SK-N-MC (cell line): ENCODE measurements around the gene GIT1.

Experiments used
- DNase-seq: peaks from one replicate; pipeline ENCODE4 v3.0.0-alpha.2; 2011; ENCODE audit warnings: low read depth, low spot score
- H3K27ac ChIP-seq: fragments of 200-600 bp; sonication (generic); 2 replicates; pipeline ENCODE4 v1.5.1; 2016; ENCODE audit warnings: mixed run types
- H3K36me3 ChIP-seq: fragments of 200-600 bp; sonication (generic); 2 replicates; pipeline ENCODE4 v1.6.1; 2017; ENCODE audit warnings: antibody characterized with exemption, low read length, mixed read lengths; ENCODE audit not compliant: insufficient read depth
- H3K4me3 ChIP-seq: fragments of 200-600 bp; sonication (generic); 2 replicates; pipeline ENCODE4 v1.5.1; 2016
- H3K9ac ChIP-seq: fragments of 200-600 bp; sonication (generic); 2 replicates; pipeline ENCODE4 v1.8.0; 2017; ENCODE audit warnings: mixed run types, mixed read lengths; ENCODE audit not compliant: insufficient read length
- H3K9me3 ChIP-seq: fragments of 200-600 bp; sonication (generic); 2 replicates; pipeline ENCODE4 v1.6.1; 2017; ENCODE audit warnings: low read depth, mild to moderate bottlenecking, antibody characterized with exemption, low read length, moderate library complexity, mixed read lengths
- EZH2 ChIP-seq: fragments of 200-600 bp; sonication (generic); IDR thresholded peaks from one replicate; pipeline ENCODE4 v1.6.1; 2017; ENCODE audit warnings: antibody characterized with exemption
- FOXP2 ChIP-seq: optimal IDR thresholded peaks from 2 replicates; pipeline ENCODE3; 2011; ENCODE audit warnings: mild to moderate bottlenecking, moderate library complexity; ENCODE audit not compliant: insufficient read depth; ENCODE audit errors: extremely low read length, control extremely low read depth
- POLR2AphosphoS5 ChIP-seq: IDR thresholded peaks from 2 replicates; pipeline ENCODE4 v1.6.1; 2012; ENCODE audit warnings: mild to moderate bottlenecking, low read depth, low read length, borderline replicate concordance

GIT1 gene

DNA sequence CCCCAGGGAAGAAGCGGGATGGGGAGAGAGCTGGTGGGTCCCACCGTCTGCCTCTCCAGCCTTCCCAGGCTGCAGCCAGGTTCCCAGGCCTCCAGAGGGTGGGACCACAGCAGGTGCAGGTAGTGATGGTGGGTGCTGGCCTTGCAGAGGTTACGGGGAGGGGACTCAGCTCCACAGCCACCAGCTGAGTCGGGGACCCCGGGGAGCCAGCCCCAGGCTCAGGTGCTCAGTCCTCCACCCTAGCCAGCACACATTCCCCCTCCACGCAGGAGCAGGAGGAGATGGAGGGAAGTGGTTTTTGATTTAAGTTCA is 15.9 kb downstream of the GIT1 start:
- no peak for TF ChIP-seq POLR2AphosphoS5
- no peak for TF ChIP-seq EZH2
- no peak for TF ChIP-seq FOXP2
- DNase-seq = no peak
- no peak overlapping the region for H3K9ac ChIP-seq
- H3K9me3 ChIP-seq = no peaks in the 10 kb centered on the region
- peaks cover 7% of the 10 kb centered on the region; the same call in 1 of the 2 replicates for H3K36me3 ChIP-seq
- no peak overlapping the region for H3K4me3 ChIP-seq
- H3K27ac ChIP-seq = no peak overlapping the region

- Histone ChIP-seq H3K9ac (no peak overlapping the region), H3K9me3 (no peaks in the 10 kb centered on the region), H3K27ac (no peak overlapping the region), H3K36me3 (peaks cover 7% of the 10 kb centered on the region; the same call in 1 of the 2 replicates), H3K4me3 (no peak overlapping the region)
- DNase-seq = no peak
- TF ChIP-seq EZH2 (no peak), POLR2AphosphoS5 (no peak), FOXP2 (no peak)
These were observed 16.5 kb downstream of the GIT1 start for GRCh38 chr17:29572691-29573557.

- Histone ChIP-seq H3K9me3 (no peaks in the 10 kb centered on the region), H3K27ac (no peak overlapping the region), H3K4me3 (no peak overlapping the region), H3K9ac (no peak overlapping the region), H3K36me3 (peaks cover 7% of the 10 kb centered on the region; the same call in 1 of the 2 replicates)
- TF ChIP-seq POLR2AphosphoS5 (no peak), FOXP2 (no peak), EZH2 (no peak)
- DNase-seq = no peak
These were observed 17.4 kb downstream of the GIT1 start for GRCh38 chr17:29571883-29572681.

DNA sequence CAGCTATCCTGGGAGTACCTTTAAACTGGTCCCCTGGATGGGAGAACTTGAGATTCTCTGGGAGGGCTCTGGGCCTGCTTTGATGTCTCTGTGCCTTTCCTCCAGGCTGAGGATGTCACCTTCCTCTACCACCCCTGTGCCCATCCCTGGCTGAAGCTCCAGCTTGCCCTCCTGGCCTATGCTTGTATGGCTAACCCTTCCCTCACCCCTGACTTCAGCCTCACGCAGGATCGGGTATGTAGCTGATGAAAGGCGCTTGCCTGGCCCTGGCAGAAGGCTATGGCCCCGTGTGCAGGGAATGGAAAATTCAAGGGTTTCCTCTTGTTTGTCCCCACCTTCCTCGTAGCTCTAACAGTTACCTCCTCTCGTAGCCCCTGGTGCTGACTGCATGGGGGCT is 18.0 kb downstream of the GIT1 start:
- Histone ChIP-seq H3K9ac (no peak overlapping the region), H3K36me3 (peaks cover 7% of the 10 kb centered on the region; the same call in 1 of the 2 replicates)
- DNase-seq = no peak

GRCh38 chr17:29570521-29570920 is 18.9 kb downstream of the GIT1 start:
- H3K27ac ChIP-seq = no peak overlapping the region
- no peak overlapping the region for H3K9ac ChIP-seq
- no peaks in the 10 kb centered on the region for H3K9me3 ChIP-seq
- no peak for TF ChIP-seq EZH2
- no peak for TF ChIP-seq FOXP2
- TF ChIP-seq POLR2AphosphoS5 = no peak
- H3K36me3 ChIP-seq = no peaks in the 10 kb centered on the region; the same call in 1 of the 2 replicates
- no peak for DNase-seq
- no peak overlapping the region for H3K4me3 ChIP-seq

More for the DNA sequence above, 18.0 kb downstream of the GIT1 start:
- Histone ChIP-seq H3K9me3 (no peaks in the 10 kb centered on the region), H3K4me3 (no peak overlapping the region), H3K27ac (no peak overlapping the region)
- no peak for TF ChIP-seq POLR2AphosphoS5

DNA sequence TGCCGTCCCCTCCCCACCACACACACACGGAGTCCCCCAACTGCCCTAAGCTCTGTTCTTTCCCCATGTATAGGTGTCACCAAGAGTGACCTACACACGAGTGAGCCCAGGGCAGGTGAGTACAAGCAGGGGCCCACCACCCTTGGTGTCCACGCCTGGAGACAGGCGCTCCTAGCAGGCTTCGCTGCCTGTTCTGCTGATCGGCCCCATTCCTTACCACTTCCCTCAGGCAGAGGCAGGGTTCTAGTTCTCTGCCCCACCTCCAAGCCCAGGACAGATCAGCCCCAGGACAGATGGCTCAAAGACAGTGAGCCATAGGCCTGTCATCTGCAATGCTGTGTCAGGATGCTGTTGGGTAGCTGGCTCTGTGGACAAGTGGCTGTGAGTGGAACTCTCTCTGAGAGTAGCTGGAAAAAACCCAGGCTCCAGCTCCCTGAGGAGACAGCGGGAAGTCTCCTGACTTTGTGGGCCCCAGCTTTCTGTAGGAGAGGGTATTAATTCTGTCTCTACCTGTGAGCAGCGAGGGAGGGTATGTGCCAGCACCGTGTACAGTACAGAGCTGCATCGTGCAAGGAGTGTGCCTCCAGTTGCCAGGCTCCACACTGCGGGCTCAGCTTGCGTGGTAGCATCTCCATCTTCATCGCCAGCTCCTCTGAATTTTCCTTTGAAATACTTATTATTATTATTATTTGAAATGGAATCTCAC is 20.1 kb downstream of the GIT1 start:
- TF ChIP-seq POLR2AphosphoS5 = no peak
- no peak for TF ChIP-seq EZH2
- no peak for TF ChIP-seq FOXP2
- no peak for DNase-seq
- Histone ChIP-seq H3K4me3 (peak overlapping the region; percentile 98), H3K9ac (peak overlapping the region; percentile 78), H3K27ac (no peak overlapping the region), H3K36me3 (no peaks in the 10 kb centered on the region; the same call in 1 of the 2 replicates), H3K9me3 (no peaks in the 10 kb centered on the region)

GRCh38 chr17:29568331-29569244 is 20.9 kb downstream of the GIT1 start, which contains the start of gene TP53I13:
TP53I13 (plus strand) TSS chr17:29568701; CDS start chr17:29568759, 58 bp downstream.
- H3K9ac ChIP-seq = peak within 1 kb of the TSS; percentile 78
- peak within 1 kb of the TSS; percentile 57; the same call in 1 of the 2 replicates for H3K27ac ChIP-seq
- TF ChIP-seq FOXP2 = no peak
- TF ChIP-seq POLR2AphosphoS5 = peak; percentile 85
- TF ChIP-seq EZH2 = no peak
- DNase-seq = peak; percentile 37
- H3K4me3 ChIP-seq = peak within 1 kb of the TSS; percentile 98
- H3K36me3 ChIP-seq = no peaks in the 10 kb centered on the region
- H3K9me3 ChIP-seq = no peaks in the 10 kb centered on the region
